ENCODE data around the gene LMO2. TPM values are rescaled to one million over a fixed set of nuclear protein-coding genes. Genes with fewer than 3 reads are reported as not detected.

Gene LMO2
- total and polyA plus RNA-seq, 2 experiments from 2014 or later: 25.6 to 33.4 TPM

DNA sequence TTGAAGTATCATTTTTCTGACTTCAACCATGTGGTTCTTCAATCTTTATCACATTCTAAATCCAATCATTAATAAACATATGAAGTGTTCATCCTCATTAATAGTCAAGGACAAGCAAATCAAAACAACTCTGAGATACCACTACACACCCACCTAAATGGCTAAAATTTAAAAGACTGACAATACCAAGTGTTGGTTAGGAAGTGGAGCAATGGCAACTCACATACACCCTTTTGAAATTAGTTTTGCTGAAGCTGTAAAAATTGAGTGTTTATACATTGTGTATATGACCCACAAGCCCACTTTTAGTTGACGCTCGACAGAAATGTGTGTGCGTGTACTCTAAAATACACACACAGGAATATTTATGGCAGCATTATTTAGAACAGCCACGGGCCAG lies 36.7 kb upstream of the LMO2 start:
- Histone ChIP-seq H3K9me3 (ENCODE audit: low read depth) (no peaks in the 10 kb centered on the region), H3K36me3 (no peaks in the 10 kb centered on the region), H3K27ac (no peak overlapping the region), H3K4me1 (ENCODE audit: low read depth) (peaks cover 6% of the 10 kb centered on the region), H3K4me3 (no peak overlapping the region), H3K27me3 (no peaks in the 10 kb centered on the region)
- TF ChIP-seq, protein P1, sequence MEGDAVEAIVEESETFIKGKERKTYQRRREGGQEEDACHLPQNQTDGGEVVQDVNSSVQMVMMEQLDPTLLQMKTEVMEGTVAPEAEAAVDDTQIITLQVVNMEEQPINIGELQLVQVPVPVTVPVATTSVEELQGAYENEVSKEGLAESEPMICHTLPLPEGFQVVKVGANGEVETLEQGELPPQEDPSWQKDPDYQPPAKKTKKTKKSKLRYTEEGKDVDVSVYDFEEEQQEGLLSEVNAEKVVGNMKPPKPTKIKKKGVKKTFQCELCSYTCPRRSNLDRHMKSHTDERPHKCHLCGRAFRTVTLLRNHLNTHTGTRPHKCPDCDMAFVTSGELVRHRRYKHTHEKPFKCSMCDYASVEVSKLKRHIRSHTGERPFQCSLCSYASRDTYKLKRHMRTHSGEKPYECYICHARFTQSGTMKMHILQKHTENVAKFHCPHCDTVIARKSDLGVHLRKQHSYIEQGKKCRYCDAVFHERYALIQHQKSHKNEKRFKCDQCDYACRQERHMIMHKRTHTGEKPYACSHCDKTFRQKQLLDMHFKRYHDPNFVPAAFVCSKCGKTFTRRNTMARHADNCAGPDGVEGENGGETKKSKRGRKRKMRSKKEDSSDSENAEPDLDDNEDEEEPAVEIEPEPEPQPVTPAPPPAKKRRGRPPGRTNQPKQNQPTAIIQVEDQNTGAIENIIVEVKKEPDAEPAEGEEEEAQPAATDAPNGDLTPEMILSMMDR (IDR thresholded peaks at IDR 0.05; ENCODE audit: low read depth, low read length): no peak
- no peak for DNase-seq (ENCODE audit: low read depth in 1 of 2, low spot score in 1 of 2)

DNA sequence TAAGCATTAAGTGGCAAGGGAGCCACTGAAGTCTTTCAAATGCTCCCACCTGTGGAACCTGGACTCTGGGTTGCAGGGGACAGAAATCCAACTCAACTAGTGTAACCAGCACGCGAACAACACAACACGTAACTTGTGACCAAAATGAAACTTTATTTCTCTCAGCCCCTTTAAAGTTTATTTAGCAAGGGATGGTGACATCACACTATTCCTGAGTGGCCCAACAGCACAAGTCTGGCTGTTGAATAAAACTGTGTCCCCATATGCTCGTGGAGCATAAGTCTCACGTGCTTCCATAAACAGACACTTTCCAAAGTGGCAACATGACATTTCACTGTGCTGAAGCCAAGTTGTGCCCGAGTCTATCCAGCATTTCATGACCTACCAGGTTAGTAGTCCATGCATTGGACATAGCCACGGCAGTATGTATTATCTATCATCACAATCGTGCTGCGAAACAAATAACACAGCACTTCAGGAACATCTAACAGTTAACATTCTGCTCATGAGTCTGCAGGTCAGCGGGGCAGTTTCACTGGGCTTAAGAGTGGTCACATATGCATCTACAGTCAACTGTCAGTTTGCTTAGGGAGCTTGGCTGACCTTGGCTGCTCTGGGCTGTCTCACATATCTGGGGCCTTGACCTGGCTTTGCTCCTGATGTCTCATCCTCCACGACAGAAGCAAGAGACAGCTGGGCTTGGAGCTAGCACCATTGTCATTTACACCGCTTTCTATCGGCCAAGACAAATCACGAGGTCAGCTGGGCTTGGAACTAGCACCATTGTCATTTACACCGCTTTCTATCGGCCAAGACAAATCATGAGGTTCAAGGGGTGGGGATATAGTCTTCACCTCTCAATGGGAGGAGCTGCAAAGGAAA lies 35.0 kb upstream of the LMO2 start:
- Histone ChIP-seq H3K27me3 (no peaks in the 10 kb centered on the region), H3K4me3 (no peak overlapping the region), H3K27ac (no peak overlapping the region), H3K36me3 (no peaks in the 10 kb centered on the region), H3K4me1 (ENCODE audit: low read depth) (peaks cover 6% of the 10 kb centered on the region), H3K9me3 (ENCODE audit: low read depth) (no peaks in the 10 kb centered on the region)
- no peak for DNase-seq (ENCODE audit: low read depth in 1 of 2, low spot score in 1 of 2)
- TF ChIP-seq, protein P1 (IDR thresholded peaks at IDR 0.05; ENCODE audit: low read depth, low read length): no peak

DNA sequence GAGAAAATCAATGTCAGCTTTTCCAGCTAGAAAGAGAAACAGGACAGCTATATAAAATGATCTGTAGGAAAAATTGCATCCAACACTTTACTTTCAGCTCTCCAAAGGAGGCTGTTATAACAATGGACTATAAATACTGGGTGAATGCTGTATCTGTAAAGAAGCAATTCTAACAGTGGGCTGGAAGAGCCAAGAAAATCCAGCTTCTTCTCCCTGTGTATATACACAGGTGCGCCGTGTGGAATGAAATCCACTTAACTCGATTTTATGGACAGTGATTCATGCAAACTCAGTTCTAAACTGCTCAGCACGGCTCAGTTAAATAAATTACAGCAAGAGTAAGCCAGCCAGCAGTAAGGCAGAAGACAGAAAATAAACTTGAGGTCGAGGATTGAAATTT lies 32.5 kb upstream of the LMO2 start:
- no peak overlapping the region for H3K4me3 ChIP-seq
- no peaks in the 10 kb centered on the region for H3K4me1 ChIP-seq (ENCODE audit: low read depth)
- H3K27ac ChIP-seq: no peak overlapping the region
- H3K27me3 ChIP-seq: no peaks in the 10 kb centered on the region
- TF ChIP-seq, protein P1 (IDR thresholded peaks at IDR 0.05; ENCODE audit: low read depth, low read length): no peak
- H3K36me3 ChIP-seq: no peaks in the 10 kb centered on the region
- H3K9me3 ChIP-seq (ENCODE audit: low read depth): no peaks in the 10 kb centered on the region
- DNase-seq (ENCODE audit: low read depth in 1 of 2, low spot score in 1 of 2): no peak

DNA sequence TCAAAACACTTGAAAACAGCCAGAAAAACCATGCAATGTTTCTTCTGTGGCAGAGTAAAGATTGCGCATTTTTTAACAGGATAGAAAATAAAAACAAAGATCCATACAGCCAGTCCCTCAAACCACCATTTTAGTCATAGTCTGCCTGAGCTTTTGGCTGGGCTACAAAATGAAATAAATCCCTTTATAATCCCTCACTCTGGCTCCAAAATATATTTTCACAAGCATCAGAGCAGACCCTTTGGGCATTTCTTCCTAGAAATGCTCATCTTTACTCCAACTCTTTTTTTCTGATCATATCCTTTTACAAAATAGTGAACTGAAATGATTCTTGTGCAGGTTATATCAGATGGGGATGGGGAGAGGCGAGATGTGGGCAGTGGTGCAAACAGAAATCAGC lies 31.8 kb upstream of the LMO2 start:
- H3K27ac ChIP-seq: no peak overlapping the region

DNA sequence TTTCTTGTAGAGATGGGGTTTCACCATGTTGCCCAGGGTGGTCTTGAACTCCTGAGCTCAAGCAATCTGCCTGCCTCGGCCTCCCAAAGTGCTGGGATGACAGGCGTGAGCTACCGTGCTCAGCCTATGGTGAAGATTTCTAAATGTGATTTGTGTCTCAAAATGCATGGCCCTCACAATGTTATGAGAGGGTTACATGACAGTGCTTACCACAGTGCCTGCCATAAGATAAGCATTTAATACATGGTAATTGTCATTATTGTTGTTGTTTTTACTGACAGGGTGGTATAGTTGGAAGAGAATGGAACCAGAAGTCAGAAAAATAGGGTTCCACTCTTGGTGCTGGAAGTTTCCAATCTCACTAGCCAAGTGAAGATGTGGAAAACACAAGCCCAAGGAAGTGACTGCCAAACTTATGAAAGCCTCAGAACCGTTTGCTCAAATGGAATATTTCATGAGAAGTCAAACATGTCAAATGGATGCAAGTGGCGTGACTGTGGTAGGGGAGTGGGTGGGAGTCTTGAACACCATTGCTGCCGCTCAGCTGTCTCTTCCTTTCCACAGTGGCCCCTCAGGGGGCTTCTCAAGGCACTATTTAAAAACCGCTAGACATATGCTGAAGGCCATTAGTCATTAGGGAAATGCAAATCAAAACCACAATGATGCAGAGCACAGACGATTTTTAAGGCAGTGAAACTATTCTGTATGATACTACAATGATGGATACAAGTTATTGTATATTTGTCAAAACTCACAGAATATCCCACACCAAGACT lies 29.1 kb upstream of the LMO2 start:
- Histone ChIP-seq H3K36me3 (no peaks in the 10 kb centered on the region), H3K27ac (no peak overlapping the region), H3K27me3 (no peaks in the 10 kb centered on the region), H3K9me3 (ENCODE audit: low read depth) (no peaks in the 10 kb centered on the region), H3K4me3 (no peak overlapping the region), H3K4me1 (ENCODE audit: low read depth) (no peaks in the 10 kb centered on the region)
- peak in 1 of 2 donors; percentile 25 for DNase-seq (ENCODE audit: low read depth in 1 of 2, low spot score in 1 of 2)
- TF ChIP-seq, protein P1 (IDR thresholded peaks at IDR 0.05; ENCODE audit: low read depth, low read length): no peak

More for the DNA sequence above, 31.8 kb upstream of the LMO2 start:
- Histone ChIP-seq H3K9me3 (ENCODE audit: low read depth) (no peaks in the 10 kb centered on the region), H3K4me1 (ENCODE audit: low read depth) (no peaks in the 10 kb centered on the region), H3K27me3 (no peaks in the 10 kb centered on the region), H3K4me3 (no peak overlapping the region), H3K36me3 (no peaks in the 10 kb centered on the region)
- TF ChIP-seq, protein P1 (IDR thresholded peaks at IDR 0.05; ENCODE audit: low read depth, low read length): no peak
- DNase-seq (ENCODE audit: low read depth in 1 of 2, low spot score in 1 of 2): no peak
